ENCODE measurements around the gene DNAJB6. TPM values are rescaled to one million over a fixed set of nuclear protein-coding genes. Genes with fewer than 3 reads are reported as not detected.
"Not testable (repeated sequence)": the region's sequence is repeated elsewhere in the genome, so short reads cannot be mapped to it uniquely, and the experiment has no call there.

DNAJB6 gene
- total RNA-seq, 4 donors from 2014 or later: 152 to 230 (median 185) TPM

DNA sequence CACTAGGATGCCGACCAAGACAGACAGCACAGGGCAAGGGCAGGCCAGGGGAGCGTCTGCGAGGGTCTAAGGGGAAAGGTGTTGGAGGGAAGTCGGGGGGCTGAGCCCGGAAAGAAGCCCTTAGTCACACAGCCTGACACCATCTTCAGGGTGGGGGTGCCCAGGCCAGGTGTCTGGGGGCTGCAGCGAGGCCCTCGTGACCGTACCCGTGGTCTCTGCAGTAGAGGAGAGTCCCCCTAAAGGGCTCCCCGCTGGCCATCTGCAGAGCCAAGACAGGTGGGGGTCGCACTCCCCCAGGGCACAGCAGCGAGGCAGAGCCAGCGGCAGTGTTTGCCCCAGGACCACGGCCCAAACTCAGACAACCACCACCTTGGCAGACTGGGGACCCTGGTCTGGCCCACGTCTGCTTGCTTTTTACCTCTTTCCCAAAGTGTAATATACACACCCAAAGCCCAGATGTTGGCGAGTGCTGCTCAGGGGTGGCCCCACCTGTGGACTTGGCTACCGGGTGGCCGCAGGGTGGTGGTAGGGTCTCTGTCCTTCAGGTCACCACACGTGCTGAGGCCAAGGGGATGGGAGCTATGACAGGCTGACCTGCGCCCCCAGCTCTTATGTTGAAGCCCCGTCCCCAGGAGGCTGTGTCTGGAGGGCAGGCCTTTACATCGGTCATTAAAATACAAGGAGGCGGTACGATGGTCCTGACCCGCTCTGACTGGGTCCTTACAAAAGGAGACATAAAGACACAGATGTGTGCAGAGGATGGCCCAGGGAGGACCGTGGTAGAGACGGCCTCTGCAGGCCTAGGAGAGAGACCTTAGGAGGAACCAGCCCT lies 107.4 kb downstream of the DNAJB6 start:
- 90% methylated on average over 24 of the region's 27 CpGs for WGBS
- peak; percentile 51 to 72 for DNase-seq (ENCODE audit: low spot score in 2 of 2)
- H3K36me3 ChIP-seq: no peaks in the 10 kb centered on the region
- H3K27ac ChIP-seq: no peak overlapping the region
- no peak overlapping the region for H3K4me3 ChIP-seq
- no peaks in the 10 kb centered on the region for H3K4me1 ChIP-seq
- no peak for TF ChIP-seq POLR2AphosphoS5 (IDR thresholded peaks at IDR 0.05)
- no peak for TF ChIP-seq CTCF (IDR thresholded peaks at IDR 0.05)
- TF ChIP-seq POLR2A (IDR thresholded peaks at IDR 0.05): no peak
- TF ChIP-seq EP300 (IDR thresholded peaks at IDR 0.05): no peak
- no peaks in the 10 kb centered on the region for H3K27me3 ChIP-seq
- H3K9me3 ChIP-seq: no peaks in the 10 kb centered on the region

- peak in 1 of 2 donors; percentile 37 for DNase-seq (ENCODE audit: low spot score in 2 of 2)
- TF ChIP-seq EP300 (IDR thresholded peaks at IDR 0.05): no peak
- no peak overlapping the region for H3K27ac ChIP-seq
These were observed 108.0 kb downstream of the DNAJB6 start for GRCh38 chr7:157444843-157445135.

DNA sequence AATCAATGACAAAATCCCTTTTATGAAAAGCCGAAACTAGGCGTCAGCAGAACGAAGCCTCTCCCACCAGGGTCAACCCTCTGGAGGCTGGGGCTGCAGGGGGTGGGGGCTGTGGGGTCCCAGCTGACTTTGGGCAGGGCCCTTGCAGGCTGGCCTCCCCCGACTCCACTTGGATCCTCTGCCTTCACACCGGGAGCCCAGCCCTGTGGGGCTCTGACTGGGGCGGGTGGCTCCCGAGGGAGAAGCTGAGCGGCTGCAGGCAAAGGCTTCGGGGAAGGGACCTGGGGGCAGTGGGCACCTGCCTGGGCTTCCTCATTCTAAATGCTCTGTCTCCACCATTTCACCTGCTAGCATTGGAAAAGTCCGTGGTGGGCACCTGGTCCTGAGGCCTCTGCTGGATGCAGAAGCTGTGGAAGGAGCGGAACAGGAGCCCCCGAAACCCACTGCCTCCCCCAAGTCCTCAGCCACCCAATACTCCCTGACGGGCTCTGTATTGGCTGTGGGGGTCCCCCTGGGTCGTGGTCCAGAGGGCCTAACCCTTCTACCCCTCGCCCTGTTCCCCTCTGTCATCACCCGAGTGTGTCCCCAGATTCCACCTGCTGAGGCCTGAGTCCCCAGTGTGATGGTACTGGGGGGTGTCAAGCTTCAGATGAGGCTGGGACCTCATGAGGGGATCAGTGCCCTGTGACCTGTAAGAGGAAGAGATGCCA lies 108.6 kb downstream of the DNAJB6 start:
- Histone ChIP-seq H3K27ac (no peak overlapping the region), H3K9me3 (no peaks in the 10 kb centered on the region), H3K4me1 (no peaks in the 10 kb centered on the region), H3K36me3 (no peaks in the 10 kb centered on the region), H3K4me3 (no peak overlapping the region), H3K27me3 (no peaks in the 10 kb centered on the region)
- TF ChIP-seq EP300 (IDR thresholded peaks at IDR 0.05) (no peak), CTCF (IDR thresholded peaks at IDR 0.05) (no peak), POLR2AphosphoS5 (IDR thresholded peaks at IDR 0.05) (no peak), POLR2A (IDR thresholded peaks at IDR 0.05) (no peak)
- DNase-seq (ENCODE audit: low spot score in 2 of 2): peak; percentile 39 to 68
- WGBS: 84% methylated on average over 10 of the region's 16 CpGs

More at GRCh38 chr7:157444843-157445135, 108.0 kb downstream of the DNAJB6 start:
- 88% methylated on average over 9 of the region's 9 CpGs for WGBS
- no peaks in the 10 kb centered on the region for H3K4me1 ChIP-seq
- no peak overlapping the region for H3K4me3 ChIP-seq
- no peaks in the 10 kb centered on the region for H3K9me3 ChIP-seq
- no peaks in the 10 kb centered on the region for H3K36me3 ChIP-seq
- no peaks in the 10 kb centered on the region for H3K27me3 ChIP-seq

GRCh38 chr7:157445956-157446295 lies 109.1 kb downstream of the DNAJB6 start:
- no peaks in the 10 kb centered on the region for H3K9me3 ChIP-seq
- TF ChIP-seq EP300 (IDR thresholded peaks at IDR 0.05) (no peak), CTCF (IDR thresholded peaks at IDR 0.05) (no peak)
- no peaks in the 10 kb centered on the region for H3K27me3 ChIP-seq
- peak; percentile 41 to 43 for DNase-seq (ENCODE audit: low spot score in 2 of 2)
- H3K4me1 ChIP-seq: no peaks in the 10 kb centered on the region
- H3K27ac ChIP-seq: no peak overlapping the region
- H3K4me3 ChIP-seq: no peak overlapping the region
- no peaks in the 10 kb centered on the region for H3K36me3 ChIP-seq
- 97% methylated on average over 10 of the region's 11 CpGs for WGBS

- TF ChIP-seq POLR2AphosphoS5 (IDR thresholded peaks at IDR 0.05) (no peak), POLR2A (IDR thresholded peaks at IDR 0.05) (no peak), CTCF (IDR thresholded peaks at IDR 0.05) (no peak), EP300 (IDR thresholded peaks at IDR 0.05) (no peak)
- Histone ChIP-seq H3K4me3 (no peak overlapping the region), H3K27me3 (no peaks in the 10 kb centered on the region), H3K36me3 (no peaks in the 10 kb centered on the region), H3K4me1 (no peaks in the 10 kb centered on the region), H3K27ac (no peak overlapping the region), H3K9me3 (no peaks in the 10 kb centered on the region)
- peak; percentile 40 to 49 for DNase-seq (ENCODE audit: low spot score in 2 of 2)
- 64% methylated on average over 6 of the region's 6 CpGs for WGBS
These were observed 109.5 kb downstream of the DNAJB6 start for GRCh38 chr7:157446322-157446721.

- not testable (repeated sequence) for H3K9me3 ChIP-seq, H3K27ac ChIP-seq, H3K4me3 ChIP-seq, H3K27me3 ChIP-seq, H3K4me1 ChIP-seq, H3K36me3 ChIP-seq
- 93% methylated on average over 8 of the region's 12 CpGs for WGBS
- peak; percentile 27 to 31 for DNase-seq (ENCODE audit: low spot score in 2 of 2)
These were observed 117.2 kb downstream of the DNAJB6 start for GRCh38 chr7:157454003-157454402.

Data from suprapubic skin (tissue), 4 donors.